K562 (cell line): ENCODE data around the gene DYNLL1. TPM values are rescaled to one million over a fixed set of nuclear protein-coding genes. Genes with fewer than 3 reads are reported as not detected.

ENCODE experiments used
- CXXC5 ChIP-seq: fragments of 250-450 bp; sonication (Bioruptor Pico); IDR thresholded peaks from 2 replicates; pipeline ENCODE4 v1.8.0; 2022; ENCODE audit warnings: inconsistent platforms, mild to moderate bottlenecking, moderate library complexity
- HMG20A ChIP-seq: fragments of 450-650 bp; formaldehyde crosslinking; conservative IDR thresholded peaks from 2 replicates; pipeline ENCODE4 v1.4.0; 2020; ENCODE audit warnings: mild to moderate bottlenecking, mixed read lengths
- KDM2B ChIP-seq: fragments of 250-450 bp; sonication (Bioruptor Pico); IDR thresholded peaks from 2 replicates; pipeline ENCODE4 v1.8.0; 2021; ENCODE audit warnings: mild to moderate bottlenecking, moderate library complexity
- KLF10 ChIP-seq: fragments of 250-450 bp; sonication (Bioruptor Pico); IDR thresholded peaks from 2 replicates; pipeline ENCODE4 v1.6.1; 2021; ENCODE audit warnings: matching md5 sums
- NFYB ChIP-seq: IDR thresholded peaks from 2 replicates; pipeline ENCODE4 v1.6.1; 2011; ENCODE audit warnings: mild to moderate bottlenecking, moderate library complexity; ENCODE audit not compliant: insufficient read length; ENCODE audit errors: extremely low read depth
- POLR2B ChIP-seq: fragments of 450-650 bp; IDR thresholded peaks from 2 replicates; pipeline ENCODE4 v1.6.1; 2018; ENCODE audit warnings: low read depth; ENCODE audit not compliant: partially characterized antibody
- RB1 ChIP-seq: fragments of 450-650 bp; IDR thresholded peaks from 2 replicates; pipeline ENCODE4 v1.6.1; 2017; ENCODE audit warnings: low read depth, mild to moderate bottlenecking
- RBM25 ChIP-seq: fragments of 200-400 bp; formaldehyde crosslinking; IDR thresholded peaks from 2 replicates; pipeline ENCODE4 v1.6.1; 2018; ENCODE audit warnings: low read length, low read depth, moderate library complexity; ENCODE audit not compliant: severe bottlenecking
- SRSF7 ChIP-seq: fragments of 200-400 bp; formaldehyde crosslinking; optimal IDR thresholded peaks from 2 replicates; pipeline ENCODE3; 2017; ENCODE audit warnings: mild to moderate bottlenecking, low read depth, low read length
- ZKSCAN1 ChIP-seq: fragments of 150-350 bp; IDR thresholded peaks from 2 replicates; pipeline ENCODE4 v1.6.1; 2016; ENCODE audit warnings: low read depth, low read length
- ZNF165 ChIP-seq: fragments of 250-450 bp; sonication (Bioruptor Pico); IDR thresholded peaks from 2 replicates; pipeline ENCODE4 v1.4.0; 2020; ENCODE audit warnings: borderline replicate concordance
- ZNF583 ChIP-seq: fragments of 250-450 bp; sonication (Bioruptor Pico); IDR thresholded peaks from 2 replicates; pipeline ENCODE4 v1.4.0; 2020
- polyA plus RNA-seq, 8 experiments: library from polyadenylated mRNA; depleted of rRNA in 4 of 8; stranded (reverse) in 5 of 8; unstranded in 3 of 8; fragments of >200 nt; fragmentation: Nextera tagmentation in 2 of 8; fragmentation: Illumina TruSeq in 1 of 8; extraction: Ambion mirVana in 2 of 8; extraction: Trizol in 1 of 8; gene quantifications; 2 replicates each; pipeline versions ENCODE4 v1.2.1 to v1.2.3, GENCODE V29; 2011 to 2014; ENCODE audit warnings: inconsistent platforms in 1 of 8, missing spikeins in 1 of 8
- total RNA-seq, 7 experiments: library from RNA; depleted of rRNA in 6 of 7; stranded (reverse); fragments of >200 nt in 6 of 7; fragmentation: Illumina TruSeq in 2 of 7; extraction: Trizol in 2 of 7; gene quantifications; 2 replicates each; pipeline versions ENCODE4 v1.2.1 to v1.2.3, GENCODE V29; 2011 to 2021; ENCODE audit warnings: low replicate concordance in 1 of 7
- TF ChIP-seq, protein P1 (sequence below): fragments of 200-600 bp; sonication (generic); IDR thresholded peaks from one replicate; pipeline ENCODE4 v1.6.1; 2012; ENCODE audit warnings: mild to moderate bottlenecking, low read depth, low read length, inconsistent platforms
- TF ChIP-seq, protein P2 (sequence below): fragments of 450-650 bp; IDR thresholded peaks from one replicate; pipeline ENCODE4 v1.6.1; 2018; ENCODE audit warnings: mild to moderate bottlenecking, moderate library complexity; ENCODE audit not compliant: partially characterized antibody

The DYNLL1 gene
- total and polyA plus RNA-seq, 9 of the 15 experiments (the other 6 are each of a cell fraction or from before 2014, with no cell fraction given) = 303 to 1,112 (median 468) TPM

GRCh38 chr12:120528861-120529525 is 33.1 kb downstream of the DYNLL1 start, which contains the start of gene COQ5 (continued):
- TF ChIP-seq, protein P1, sequence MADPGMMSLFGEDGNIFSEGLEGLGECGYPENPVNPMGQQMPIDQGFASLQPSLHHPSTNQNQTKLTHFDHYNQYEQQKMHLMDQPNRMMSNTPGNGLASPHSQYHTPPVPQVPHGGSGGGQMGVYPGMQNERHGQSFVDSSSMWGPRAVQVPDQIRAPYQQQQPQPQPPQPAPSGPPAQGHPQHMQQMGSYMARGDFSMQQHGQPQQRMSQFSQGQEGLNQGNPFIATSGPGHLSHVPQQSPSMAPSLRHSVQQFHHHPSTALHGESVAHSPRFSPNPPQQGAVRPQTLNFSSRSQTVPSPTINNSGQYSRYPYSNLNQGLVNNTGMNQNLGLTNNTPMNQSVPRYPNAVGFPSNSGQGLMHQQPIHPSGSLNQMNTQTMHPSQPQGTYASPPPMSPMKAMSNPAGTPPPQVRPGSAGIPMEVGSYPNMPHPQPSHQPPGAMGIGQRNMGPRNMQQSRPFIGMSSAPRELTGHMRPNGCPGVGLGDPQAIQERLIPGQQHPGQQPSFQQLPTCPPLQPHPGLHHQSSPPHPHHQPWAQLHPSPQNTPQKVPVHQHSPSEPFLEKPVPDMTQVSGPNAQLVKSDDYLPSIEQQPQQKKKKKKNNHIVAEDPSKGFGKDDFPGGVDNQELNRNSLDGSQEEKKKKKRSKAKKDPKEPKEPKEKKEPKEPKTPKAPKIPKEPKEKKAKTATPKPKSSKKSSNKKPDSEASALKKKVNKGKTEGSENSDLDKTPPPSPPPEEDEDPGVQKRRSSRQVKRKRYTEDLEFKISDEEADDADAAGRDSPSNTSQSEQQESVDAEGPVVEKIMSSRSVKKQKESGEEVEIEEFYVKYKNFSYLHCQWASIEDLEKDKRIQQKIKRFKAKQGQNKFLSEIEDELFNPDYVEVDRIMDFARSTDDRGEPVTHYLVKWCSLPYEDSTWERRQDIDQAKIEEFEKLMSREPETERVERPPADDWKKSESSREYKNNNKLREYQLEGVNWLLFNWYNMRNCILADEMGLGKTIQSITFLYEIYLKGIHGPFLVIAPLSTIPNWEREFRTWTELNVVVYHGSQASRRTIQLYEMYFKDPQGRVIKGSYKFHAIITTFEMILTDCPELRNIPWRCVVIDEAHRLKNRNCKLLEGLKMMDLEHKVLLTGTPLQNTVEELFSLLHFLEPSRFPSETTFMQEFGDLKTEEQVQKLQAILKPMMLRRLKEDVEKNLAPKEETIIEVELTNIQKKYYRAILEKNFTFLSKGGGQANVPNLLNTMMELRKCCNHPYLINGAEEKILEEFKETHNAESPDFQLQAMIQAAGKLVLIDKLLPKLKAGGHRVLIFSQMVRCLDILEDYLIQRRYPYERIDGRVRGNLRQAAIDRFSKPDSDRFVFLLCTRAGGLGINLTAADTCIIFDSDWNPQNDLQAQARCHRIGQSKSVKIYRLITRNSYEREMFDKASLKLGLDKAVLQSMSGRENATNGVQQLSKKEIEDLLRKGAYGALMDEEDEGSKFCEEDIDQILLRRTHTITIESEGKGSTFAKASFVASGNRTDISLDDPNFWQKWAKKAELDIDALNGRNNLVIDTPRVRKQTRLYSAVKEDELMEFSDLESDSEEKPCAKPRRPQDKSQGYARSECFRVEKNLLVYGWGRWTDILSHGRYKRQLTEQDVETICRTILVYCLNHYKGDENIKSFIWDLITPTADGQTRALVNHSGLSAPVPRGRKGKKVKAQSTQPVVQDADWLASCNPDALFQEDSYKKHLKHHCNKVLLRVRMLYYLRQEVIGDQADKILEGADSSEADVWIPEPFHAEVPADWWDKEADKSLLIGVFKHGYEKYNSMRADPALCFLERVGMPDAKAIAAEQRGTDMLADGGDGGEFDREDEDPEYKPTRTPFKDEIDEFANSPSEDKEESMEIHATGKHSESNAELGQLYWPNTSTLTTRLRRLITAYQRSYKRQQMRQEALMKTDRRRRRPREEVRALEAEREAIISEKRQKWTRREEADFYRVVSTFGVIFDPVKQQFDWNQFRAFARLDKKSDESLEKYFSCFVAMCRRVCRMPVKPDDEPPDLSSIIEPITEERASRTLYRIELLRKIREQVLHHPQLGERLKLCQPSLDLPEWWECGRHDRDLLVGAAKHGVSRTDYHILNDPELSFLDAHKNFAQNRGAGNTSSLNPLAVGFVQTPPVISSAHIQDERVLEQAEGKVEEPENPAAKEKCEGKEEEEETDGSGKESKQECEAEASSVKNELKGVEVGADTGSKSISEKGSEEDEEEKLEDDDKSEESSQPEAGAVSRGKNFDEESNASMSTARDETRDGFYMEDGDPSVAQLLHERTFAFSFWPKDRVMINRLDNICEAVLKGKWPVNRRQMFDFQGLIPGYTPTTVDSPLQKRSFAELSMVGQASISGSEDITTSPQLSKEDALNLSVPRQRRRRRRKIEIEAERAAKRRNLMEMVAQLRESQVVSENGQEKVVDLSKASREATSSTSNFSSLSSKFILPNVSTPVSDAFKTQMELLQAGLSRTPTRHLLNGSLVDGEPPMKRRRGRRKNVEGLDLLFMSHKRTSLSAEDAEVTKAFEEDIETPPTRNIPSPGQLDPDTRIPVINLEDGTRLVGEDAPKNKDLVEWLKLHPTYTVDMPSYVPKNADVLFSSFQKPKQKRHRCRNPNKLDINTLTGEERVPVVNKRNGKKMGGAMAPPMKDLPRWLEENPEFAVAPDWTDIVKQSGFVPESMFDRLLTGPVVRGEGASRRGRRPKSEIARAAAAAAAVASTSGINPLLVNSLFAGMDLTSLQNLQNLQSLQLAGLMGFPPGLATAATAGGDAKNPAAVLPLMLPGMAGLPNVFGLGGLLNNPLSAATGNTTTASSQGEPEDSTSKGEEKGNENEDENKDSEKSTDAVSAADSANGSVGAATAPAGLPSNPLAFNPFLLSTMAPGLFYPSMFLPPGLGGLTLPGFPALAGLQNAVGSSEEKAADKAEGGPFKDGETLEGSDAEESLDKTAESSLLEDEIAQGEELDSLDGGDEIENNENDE = no peak
- no peak for TF ChIP-seq KDM2B
- TF ChIP-seq NFYB = no peak
- no peak for TF ChIP-seq HMG20A (CRISPR knock-in tag)
- no peak for TF ChIP-seq RBM25
- no peak for TF ChIP-seq ZNF165 (CRISPR knock-in tag)
- peak; percentile 96 for TF ChIP-seq CXXC5 (CRISPR knock-in tag)
- TF ChIP-seq RB1 = peak; percentile 84
- no peak for TF ChIP-seq SRSF7
- TF ChIP-seq ZNF583 (CRISPR knock-in tag) = no peak
- TF ChIP-seq, protein P2, sequence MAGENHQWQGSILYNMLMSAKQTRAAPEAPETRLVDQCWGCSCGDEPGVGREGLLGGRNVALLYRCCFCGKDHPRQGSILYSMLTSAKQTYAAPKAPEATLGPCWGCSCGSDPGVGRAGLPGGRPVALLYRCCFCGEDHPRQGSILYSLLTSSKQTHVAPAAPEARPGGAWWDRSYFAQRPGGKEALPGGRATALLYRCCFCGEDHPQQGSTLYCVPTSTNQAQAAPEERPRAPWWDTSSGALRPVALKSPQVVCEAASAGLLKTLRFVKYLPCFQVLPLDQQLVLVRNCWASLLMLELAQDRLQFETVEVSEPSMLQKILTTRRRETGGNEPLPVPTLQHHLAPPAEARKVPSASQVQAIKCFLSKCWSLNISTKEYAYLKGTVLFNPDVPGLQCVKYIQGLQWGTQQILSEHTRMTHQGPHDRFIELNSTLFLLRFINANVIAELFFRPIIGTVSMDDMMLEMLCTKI = no peak
- no peak for TF ChIP-seq KLF10
- TF ChIP-seq ZKSCAN1 = peak; percentile 81
- TF ChIP-seq POLR2B = peak; percentile 92
